PC-9 (cell line): ENCODE measurements around the gene TSTD2. TPM values are rescaled to one million over a fixed set of nuclear protein-coding genes. Genes with fewer than 3 reads are reported as not detected.
"Not testable (repeated sequence)": the region's sequence is repeated elsewhere in the genome, so short reads cannot be mapped to it uniquely, and the experiment has no call there.

Source experiments
- BruUV-seq: library from RNA; stranded (reverse); fragments of 400-500 nt; replicated peaks from 2 replicates; lab custom pipeline; 2021; lab: Mats Ljungman, UMichigan
- CTCF ChIA-PET: fragments of 300-600 bp; sonication (Branson Sonifier 250); formaldehyde crosslinking; loops from one replicate; lab custom pipeline; 2022; ENCODE audit warnings: antibody characterized with exemption; lab: Charles Lee
- POLR2A ChIA-PET: fragments of 300-600 bp; sonication (Branson Sonifier 250); formaldehyde crosslinking; loops from one replicate; lab custom pipeline; 2022; ENCODE audit warnings: antibody characterized with exemption; ENCODE audit not compliant: unreplicated experiment; lab: Charles Lee
- DNase-seq, 2 experiments: peaks; one replicate each; pipeline versions ENCODE4 v3.0.0 to v3.0.0-alpha.2; 2015 to 2022; ENCODE audit warnings: mixed read lengths in 1 of 2
- H2AFZ ChIP-seq: fragments of 200-600 bp; sonication (generic); 2 replicates; pipeline ENCODE4 v1.8.1; 2017; ENCODE audit warnings: antibody characterized with exemption
- H3F3A ChIP-seq: fragments of 200-600 bp; sonication (generic); 2 replicates; pipeline ENCODE4 v1.8.1; 2017; ENCODE audit warnings: antibody characterized with exemption, mild to moderate bottlenecking, low read depth; ENCODE audit not compliant: insufficient read depth
- H3K27ac ChIP-seq: fragments of 200-600 bp; sonication (generic); 2 replicates; pipeline ENCODE4 v1.6.1; 2016; ENCODE audit warnings: mixed run types
- H3K27me3 ChIP-seq: fragments of 200-600 bp; sonication (generic); 2 replicates; pipeline ENCODE4 v1.6.1; 2016; ENCODE audit warnings: low read depth, mixed run types; ENCODE audit not compliant: insufficient read depth
- H3K36me3 ChIP-seq: fragments of 200-600 bp; sonication (generic); 2 replicates; pipeline ENCODE4 v1.6.1; 2016; ENCODE audit warnings: low read depth, mixed run types
- H3K4me1 ChIP-seq: fragments of 200-600 bp; sonication (generic); replicated peaks from 2 replicates; pipeline ENCODE4 v1.6.1; 2016; ENCODE audit warnings: mixed run types; ENCODE audit not compliant: insufficient read depth
- H3K4me2 ChIP-seq: fragments of 200-600 bp; sonication (generic); 2 replicates; pipeline ENCODE4 v1.6.1; 2017; ENCODE audit warnings: mixed run types
- H3K4me3 ChIP-seq: fragments of 200-600 bp; sonication (generic); 2 replicates; pipeline ENCODE4 v1.6.1; 2016; ENCODE audit warnings: mixed run types
- H3K79me2 ChIP-seq: fragments of 200-600 bp; sonication (generic); 2 replicates; pipeline ENCODE4 v1.6.1; 2017; ENCODE audit warnings: low read depth, mixed run types
- H3K9me2 ChIP-seq: fragments of 200-600 bp; sonication (generic); 2 replicates; pipeline ENCODE4 v1.8.1; 2017; ENCODE audit warnings: mild to moderate bottlenecking; ENCODE audit not compliant: insufficient read depth
- H3K9me3 ChIP-seq: fragments of 200-600 bp; sonication (generic); 2 replicates; pipeline ENCODE4 v1.8.1; 2016; ENCODE audit warnings: low read depth; ENCODE audit not compliant: insufficient read depth
- H4K20me1 ChIP-seq: fragments of 200-600 bp; sonication (generic); 2 replicates; pipeline ENCODE4 v1.8.1; 2017; ENCODE audit not compliant: insufficient read depth
- EZH2 ChIP-seq: fragments of 200-600 bp; sonication (generic); IDR thresholded peaks from 2 replicates; pipeline ENCODE4 v1.8.0; 2017; ENCODE audit warnings: antibody characterized with exemption, low read depth
- intact Hi-C: fragments of 100-400 bp; cut with micrococcal nuclease; formaldehyde crosslinking; loops from one replicate; pipeline ENCODE4 v1.10.0; 2022; ENCODE audit not compliant: unreplicated experiment
- total RNA-seq: library from RNA; stranded (reverse); gene quantifications from 2 replicates; pipeline ENCODE4 v1.2.3, GENCODE V29; 2021
- TF ChIP-seq, protein P1 (sequence below): fragments of 200-600 bp; sonication (generic); conservative IDR thresholded peaks from 2 replicates; pipeline ENCODE4 v1.6.1; 2017; ENCODE audit warnings: mixed run types, antibody characterized with exemption, mild to moderate bottlenecking, moderate library complexity

Gene TSTD2
- total RNA-seq, 1 experiment from 2014 or later: 17.0 TPM

DNA sequence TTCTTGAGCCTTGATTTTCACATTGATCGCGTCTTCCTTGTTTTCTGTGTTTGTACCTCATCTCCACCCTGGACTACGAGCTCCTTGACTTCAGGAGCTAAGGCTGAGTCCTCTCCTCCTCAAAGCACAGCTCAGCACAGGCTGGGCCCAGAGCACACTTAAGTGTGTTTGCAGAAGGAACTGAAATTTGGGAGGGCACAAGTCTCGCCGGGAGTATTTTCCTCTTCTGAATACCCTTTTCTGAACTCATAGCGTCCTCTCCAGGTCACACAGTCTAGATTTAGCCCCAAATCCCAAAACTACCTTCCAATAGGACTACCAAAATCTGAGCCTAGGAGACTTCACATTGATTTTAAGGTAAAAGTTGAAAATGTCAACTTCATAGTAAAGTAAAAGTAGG is 41.6 kb downstream of the TSTD2 start:
- intact Hi-C loops: no loop called here
- ChIA-PET POLR2A (no interaction called here), CTCF (no interaction called here)

DNA sequence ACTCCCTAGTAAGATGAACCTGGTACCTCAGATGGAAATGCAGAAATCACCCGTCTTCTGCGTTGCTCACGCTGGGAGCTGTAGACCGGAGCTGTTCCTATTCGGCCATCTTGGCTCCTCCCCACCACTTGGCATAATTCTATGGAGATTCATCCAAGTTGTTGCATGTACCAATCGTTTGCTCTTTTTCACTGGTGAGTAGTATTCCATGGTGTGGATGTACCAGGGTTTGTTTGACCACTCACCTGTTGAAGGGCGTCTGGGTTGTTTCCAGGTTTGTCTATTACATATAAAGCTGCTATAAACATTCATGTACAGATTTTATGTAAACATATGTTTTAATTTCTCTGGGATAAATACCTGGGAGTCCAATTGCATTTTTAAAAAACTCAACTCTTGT is 46.3 kb downstream of the TSTD2 start:
- CTCF ChIA-PET, H4K20me1 ChIP-seq, H3K9me3 ChIP-seq, H3K4me2 ChIP-seq, H3K79me2 ChIP-seq, intact Hi-C loops, H3F3A ChIP-seq, H3K4me3 ChIP-seq, H2AFZ ChIP-seq, POLR2A ChIA-PET, H3K36me3 ChIP-seq, H3K27ac ChIP-seq, H3K27me3 ChIP-seq, BruUV-seq, H3K9me2 ChIP-seq, H3K4me1 ChIP-seq: not testable (repeated sequence)
- peak in 1 of 2 experiments; percentile 12 for DNase-seq

More for the DNA sequence above, 41.6 kb downstream of the TSTD2 start:
- no TSS peak for BruUV-seq
- no peak for DNase-seq
- Histone ChIP-seq H3K4me3 (no peak overlapping the region), H3K27ac (no peak overlapping the region), H3K79me2 (no peaks in the 10 kb centered on the region), H3K27me3 (no peaks in the 10 kb centered on the region), H3F3A (no peaks in the 10 kb centered on the region), H3K4me1 (no peaks in the 10 kb centered on the region), H2AFZ (no peak overlapping the region), H3K4me2 (no peak overlapping the region), H3K9me2 (no peaks in the 10 kb centered on the region), H3K9me3 (no peaks in the 10 kb centered on the region), H3K36me3 (no peaks in the 10 kb centered on the region), H4K20me1 (no peaks in the 10 kb centered on the region)
- TF ChIP-seq, protein P1, sequence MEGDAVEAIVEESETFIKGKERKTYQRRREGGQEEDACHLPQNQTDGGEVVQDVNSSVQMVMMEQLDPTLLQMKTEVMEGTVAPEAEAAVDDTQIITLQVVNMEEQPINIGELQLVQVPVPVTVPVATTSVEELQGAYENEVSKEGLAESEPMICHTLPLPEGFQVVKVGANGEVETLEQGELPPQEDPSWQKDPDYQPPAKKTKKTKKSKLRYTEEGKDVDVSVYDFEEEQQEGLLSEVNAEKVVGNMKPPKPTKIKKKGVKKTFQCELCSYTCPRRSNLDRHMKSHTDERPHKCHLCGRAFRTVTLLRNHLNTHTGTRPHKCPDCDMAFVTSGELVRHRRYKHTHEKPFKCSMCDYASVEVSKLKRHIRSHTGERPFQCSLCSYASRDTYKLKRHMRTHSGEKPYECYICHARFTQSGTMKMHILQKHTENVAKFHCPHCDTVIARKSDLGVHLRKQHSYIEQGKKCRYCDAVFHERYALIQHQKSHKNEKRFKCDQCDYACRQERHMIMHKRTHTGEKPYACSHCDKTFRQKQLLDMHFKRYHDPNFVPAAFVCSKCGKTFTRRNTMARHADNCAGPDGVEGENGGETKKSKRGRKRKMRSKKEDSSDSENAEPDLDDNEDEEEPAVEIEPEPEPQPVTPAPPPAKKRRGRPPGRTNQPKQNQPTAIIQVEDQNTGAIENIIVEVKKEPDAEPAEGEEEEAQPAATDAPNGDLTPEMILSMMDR: no peak
- no peak for TF ChIP-seq EZH2

DNA sequence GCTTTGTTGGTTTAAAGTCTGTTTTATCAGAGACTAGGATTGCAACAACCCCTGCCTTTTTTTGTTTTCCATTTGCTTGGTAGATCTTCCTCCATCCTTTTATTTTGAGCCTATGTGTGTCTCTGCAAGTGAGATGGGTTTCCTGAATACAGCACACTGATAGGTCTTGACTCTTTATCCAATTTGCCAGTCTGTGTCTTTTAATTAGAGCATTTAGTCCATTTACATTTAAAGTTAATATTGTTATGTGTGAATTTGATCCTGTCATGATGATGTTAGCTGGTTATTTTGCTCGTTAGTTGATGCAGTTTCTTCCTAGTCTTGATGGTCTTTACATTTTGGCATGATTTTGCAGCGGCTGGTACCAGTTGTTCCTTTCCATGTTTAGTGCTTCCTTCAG is 48.4 kb downstream of the TSTD2 start:
- intact Hi-C loops, CTCF ChIA-PET, H3K27me3 ChIP-seq, H3F3A ChIP-seq, H3K79me2 ChIP-seq, POLR2A ChIA-PET, H3K36me3 ChIP-seq, H3K4me2 ChIP-seq, H4K20me1 ChIP-seq, H3K27ac ChIP-seq, H3K4me3 ChIP-seq, H3K9me3 ChIP-seq, BruUV-seq, H2AFZ ChIP-seq, H3K9me2 ChIP-seq, H3K4me1 ChIP-seq, DNase-seq: not testable (repeated sequence)

DNA sequence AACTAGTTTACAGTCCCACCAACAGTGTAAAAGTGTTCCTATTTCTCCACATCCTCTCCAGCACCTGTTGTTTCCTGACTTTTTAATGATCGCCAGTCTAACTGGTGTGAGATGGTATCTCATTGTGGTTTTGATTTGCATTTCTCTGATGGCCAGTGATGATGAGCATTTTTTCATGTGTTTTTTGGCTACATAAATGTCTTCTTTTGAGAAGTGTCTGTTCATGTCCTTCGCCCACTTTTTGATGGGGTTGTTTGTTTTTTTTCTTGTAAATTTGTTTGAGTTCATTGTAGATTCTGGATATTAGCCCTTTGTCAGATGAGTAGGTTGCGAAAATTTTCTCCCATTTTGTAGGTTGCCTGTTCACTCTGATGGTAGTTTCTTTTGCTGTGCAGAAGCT is 51.6 kb downstream of the TSTD2 start:
- BruUV-seq, DNase-seq, H4K20me1 ChIP-seq, H3K4me2 ChIP-seq, H3K79me2 ChIP-seq, H3K27ac ChIP-seq, H3K4me3 ChIP-seq, H3K27me3 ChIP-seq, H3K9me2 ChIP-seq, H3K9me3 ChIP-seq, intact Hi-C loops, POLR2A ChIA-PET, H3K36me3 ChIP-seq, H3F3A ChIP-seq, H2AFZ ChIP-seq, CTCF ChIA-PET, H3K4me1 ChIP-seq: not testable (repeated sequence)

DNA sequence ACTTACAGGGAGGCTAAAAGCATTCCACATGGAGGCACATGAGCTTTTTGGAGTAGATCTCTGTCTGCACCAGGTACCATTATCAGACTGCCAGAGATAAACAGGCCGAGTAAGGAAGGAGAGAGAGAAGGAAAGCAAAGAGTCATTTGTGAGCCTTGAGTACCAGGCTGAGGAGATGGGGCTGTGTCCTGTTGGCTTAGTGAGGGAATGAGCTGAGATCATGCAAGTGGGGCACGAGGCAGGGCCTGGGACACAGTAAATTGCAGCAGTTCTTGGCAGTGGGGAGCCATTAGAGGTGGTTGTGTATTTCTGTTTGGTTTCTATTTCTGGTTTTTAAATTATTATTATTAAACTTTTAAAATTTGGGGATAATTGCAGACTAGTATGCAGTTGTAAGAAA is 53.3 kb downstream of the TSTD2 start:
- Histone ChIP-seq H2AFZ (no peak overlapping the region), H3K27ac (no peak overlapping the region), H3K4me1 (no peaks in the 10 kb centered on the region), H3K9me3 (no peaks in the 10 kb centered on the region), H3K4me3 (no peak overlapping the region), H3K4me2 (no peak overlapping the region), H3K27me3 (no peaks in the 10 kb centered on the region), H3K36me3 (no peaks in the 10 kb centered on the region), H3K79me2 (no peaks in the 10 kb centered on the region), H4K20me1 (no peaks in the 10 kb centered on the region), H3F3A (no peaks in the 10 kb centered on the region), H3K9me2 (no peaks in the 10 kb centered on the region)
- ChIA-PET CTCF (no interaction called here), POLR2A (no interaction called here)
- DNase-seq: no peak
- TF ChIP-seq, protein P1: no peak
- TF ChIP-seq EZH2: no peak
- no TSS peak for BruUV-seq
- intact Hi-C loops: no loop called here
